NCI-H345 treated with DMSO at 0.1 percent for 48 hours (cell line): ENCODE results near the gene FAM98A.
A peak's percentile ranks its signal among the peaks of the same experiment; 100 is the strongest.

ENCODE experiments used
- DNase-seq: peaks from one replicate; lab custom pipeline; 2025; ENCODE audit not compliant: unreplicated experiment; lab: John Stamatoyannopoulos, UW

FAM98A gene

DNA sequence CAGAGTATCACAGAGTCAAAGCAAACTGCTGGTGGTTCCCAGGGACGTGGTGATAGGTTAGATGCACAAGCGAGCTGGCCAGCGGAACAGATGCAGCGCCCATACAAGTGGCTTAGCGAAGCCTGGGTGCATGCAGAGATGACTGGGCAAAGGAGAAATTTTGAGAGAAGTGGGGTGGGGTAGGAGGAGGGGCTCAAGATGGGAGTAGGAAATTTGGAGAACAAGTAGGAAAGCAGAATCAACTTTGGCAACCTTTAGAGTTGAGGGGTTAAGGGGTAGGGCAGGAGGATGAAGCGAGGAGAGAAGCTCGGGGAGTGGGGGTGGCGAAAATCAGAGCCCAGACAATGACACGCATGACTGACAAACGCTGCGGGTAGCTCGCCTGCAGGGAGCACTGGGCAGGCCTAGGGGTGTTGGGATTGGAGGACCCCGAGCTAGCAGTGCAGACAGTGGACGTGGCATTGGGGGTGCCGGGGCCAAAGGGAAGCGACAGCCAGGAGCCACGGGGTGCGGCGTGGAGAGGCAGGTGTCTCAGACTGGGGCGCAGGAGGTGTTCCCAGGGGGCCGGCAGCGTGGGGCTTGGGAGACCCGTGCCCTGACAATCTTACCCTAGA, 431 bp downstream of the FAM98A start:
- DNase-seq: peak; percentile 4

DNA sequence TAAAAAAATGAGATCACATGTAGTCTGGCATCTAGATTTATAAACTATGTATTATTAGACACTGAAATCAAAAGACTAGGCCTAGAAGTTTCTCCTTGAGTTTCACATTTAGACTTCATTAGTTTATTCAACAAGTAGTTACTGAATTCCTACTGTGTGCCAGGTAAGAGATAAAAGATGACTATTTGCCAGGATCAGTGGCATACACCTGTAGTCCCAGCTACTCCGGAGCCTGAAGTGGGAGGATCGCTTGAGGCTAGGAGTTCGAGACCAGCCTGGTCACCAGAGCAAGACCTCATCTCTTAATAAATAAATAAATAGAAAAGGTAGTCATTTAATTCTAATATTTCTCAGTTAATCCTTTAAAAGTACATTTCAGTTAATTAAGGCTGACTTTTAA, 2.1 kb downstream of the FAM98A start:
- DNase-seq: no peak

DNA sequence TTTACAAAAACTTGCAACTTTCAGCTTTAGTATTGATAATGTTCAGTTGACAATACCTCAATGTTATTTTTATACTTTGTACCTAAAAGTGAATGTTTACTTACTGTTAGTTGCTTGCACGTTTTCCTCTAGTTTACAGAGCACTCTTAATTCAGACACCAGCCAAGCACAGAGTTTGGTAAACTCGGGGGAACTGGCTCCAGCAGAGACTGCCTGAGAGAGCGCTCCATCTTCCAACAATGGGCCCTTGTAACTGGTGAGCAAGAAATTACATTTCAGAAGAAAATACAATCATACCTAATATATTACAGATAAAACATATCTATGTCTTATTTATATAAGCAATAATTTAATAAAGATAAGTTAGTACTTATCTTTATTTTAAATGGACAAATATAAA, 3.7 kb downstream of the FAM98A start:
- DNase-seq: no peak

DNA sequence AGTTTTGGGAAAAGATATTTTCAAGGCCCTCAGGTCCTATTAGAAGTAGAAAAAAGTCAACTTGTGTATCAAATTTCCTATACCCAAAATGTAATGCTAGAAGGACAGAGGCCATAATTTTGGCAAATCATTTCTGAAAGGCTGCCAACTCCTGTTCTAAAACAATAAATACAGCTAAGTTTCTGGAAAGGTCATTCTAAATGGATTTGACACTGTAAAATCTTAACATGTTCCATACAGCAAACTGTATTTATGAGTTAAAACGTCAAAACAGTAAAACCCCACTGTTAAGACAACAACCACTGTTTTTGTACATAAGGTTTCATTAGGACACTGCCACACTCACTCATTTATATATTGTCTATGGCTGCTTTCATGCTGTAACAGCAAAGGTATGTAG, 9.7 kb downstream of the FAM98A start:
- no peak for DNase-seq

DNA sequence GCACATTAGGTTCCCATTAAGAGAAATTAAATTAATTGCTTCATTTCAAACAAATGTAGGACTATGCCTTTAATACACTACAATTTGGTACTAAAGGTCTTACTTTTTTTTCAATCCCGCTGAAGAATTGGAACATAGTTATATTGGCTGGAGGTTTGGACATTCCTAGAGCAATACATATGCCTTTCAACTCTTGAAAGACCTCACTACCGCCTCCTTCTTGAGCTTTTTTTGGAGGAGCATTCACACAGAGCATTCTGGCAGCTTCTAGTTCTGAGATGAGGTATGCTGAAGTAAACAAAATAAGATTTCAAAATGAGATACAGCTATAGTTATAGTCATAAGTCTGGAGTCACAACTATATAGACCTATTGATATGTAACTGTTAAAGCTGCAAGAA, 10.9 kb downstream of the FAM98A start:
- no peak for DNase-seq

DNA sequence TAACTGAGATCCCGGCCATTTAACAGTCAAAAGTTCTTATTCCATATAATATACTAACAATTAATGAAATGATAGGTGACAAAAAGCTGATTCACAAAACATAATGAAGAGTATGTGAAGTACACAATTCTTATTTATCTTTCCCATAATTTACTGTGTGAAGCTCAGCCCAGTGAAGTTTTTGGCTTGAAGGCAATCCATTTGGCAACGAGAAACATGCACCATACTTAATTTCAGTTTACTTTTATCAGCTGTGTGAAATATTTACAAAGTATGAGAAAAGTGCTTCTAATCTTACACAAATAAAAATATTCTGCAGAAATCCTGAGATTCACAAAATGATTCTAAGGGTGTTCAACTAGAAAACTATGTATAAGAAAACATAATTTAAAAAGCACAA, 12.3 kb downstream of the FAM98A start:
- DNase-seq: no peak

DNA sequence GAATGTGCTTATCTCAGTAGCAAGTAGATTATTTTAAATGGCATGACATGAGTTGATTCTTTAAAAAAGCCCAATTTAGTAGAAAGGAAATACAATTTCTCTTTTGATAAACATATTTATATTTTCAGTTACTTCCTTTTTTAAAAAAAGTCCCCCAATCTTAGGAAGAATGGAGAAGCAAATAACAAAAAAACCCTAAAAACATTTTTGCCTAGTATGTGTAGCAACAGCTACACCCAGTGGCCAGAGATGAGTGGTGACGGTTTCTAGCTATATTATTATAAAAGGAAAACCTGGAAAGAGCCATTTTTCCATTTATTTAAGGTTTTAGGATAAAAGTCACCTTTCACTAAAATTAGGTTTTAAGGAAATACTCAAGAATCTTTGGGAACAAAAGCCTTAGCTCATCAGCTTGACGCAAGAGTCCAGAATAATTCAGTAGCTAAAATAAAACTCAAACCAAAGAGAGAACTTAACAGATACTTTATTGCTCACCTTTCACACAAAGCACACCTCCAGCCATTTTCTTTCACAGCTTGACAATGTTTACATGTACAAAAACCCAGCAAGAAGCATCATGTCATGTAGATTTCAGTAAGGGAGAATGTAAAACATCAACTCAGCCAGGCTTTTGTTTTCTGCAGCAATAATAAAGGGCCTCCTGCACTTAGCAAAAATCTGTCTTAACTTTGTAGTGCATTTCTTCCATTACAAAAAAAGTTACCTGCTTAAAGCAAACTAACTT, 15.7 kb downstream of the FAM98A start:
- DNase-seq: peak; percentile 5

DNA sequence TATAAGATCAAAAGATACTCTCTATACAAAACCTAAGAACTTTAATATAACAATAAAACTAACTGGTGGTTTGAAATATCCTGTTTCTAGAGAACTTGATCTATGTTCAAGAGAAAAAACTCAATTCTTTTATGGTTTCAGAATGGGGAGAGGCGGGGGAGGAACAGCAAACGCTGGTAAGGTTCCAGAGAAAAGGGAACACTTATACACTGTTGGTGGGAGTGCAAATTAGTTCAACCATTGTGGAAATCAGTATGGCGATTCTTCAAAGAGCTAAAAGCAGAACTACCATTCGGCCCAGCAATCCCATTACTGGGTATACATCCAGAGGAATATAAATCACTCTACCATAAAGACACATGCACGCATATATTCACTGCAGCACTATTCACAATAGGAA, 17.2 kb downstream of the FAM98A start:
- DNase-seq: no peak

DNA sequence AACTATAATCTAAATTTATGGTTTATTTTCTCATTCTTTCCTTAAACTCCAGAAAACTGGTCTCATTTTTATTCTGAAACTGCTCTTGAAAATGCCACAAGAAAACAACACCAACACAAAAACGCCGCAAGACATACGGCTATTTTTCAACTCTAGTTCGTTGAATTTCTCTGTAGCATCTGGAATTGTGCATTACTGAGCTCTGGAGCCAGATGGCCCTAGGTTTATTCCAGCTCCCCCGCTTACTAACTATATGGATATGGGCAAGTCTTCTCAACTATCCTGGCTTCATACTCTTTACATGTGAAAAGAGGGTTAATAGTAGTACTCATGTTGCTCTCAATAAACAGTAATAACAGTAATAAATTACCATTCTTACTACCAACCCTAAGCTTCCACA, 19.9 kb downstream of the FAM98A start:
- DNase-seq: no peak

DNA sequence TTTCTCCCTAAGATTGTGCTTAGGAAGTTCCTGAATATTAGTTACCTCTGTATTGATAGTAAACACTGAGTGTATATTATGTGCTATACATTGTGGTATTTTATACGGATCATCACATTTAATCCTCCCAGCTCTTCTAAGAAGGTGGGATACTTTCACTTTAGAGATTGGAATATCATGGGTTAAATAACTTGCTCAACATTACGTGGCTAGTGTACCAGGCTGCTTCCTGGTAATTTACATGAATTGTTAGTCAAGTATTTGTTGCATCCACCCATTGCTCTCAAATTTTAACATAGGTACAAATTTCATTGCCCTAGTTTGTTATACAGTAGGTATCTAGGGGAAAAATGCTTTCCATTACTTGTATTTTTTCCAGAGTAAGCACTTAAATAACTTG, 21.4 kb downstream of the FAM98A start:
- DNase-seq: no peak

DNA sequence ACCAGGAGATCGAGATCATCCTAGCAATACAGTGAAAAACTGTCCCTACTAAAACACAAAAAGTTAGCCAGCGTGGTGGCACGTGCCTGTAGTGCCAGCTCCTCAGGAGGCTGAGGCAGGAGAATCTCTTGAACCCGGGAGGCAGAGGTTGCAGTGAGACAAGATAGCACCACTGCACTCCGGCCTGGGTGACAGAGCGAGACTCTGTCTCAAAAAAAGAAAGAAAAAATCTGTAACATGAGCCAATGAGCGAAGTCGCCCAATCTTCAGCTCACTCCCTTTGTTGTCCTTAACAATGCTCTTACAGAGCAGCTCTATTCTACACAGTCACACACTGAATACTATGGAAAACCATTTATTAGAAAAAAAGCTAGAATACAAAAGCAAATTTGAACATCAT, 22.0 kb downstream of the FAM98A start:
- DNase-seq: no peak

DNA sequence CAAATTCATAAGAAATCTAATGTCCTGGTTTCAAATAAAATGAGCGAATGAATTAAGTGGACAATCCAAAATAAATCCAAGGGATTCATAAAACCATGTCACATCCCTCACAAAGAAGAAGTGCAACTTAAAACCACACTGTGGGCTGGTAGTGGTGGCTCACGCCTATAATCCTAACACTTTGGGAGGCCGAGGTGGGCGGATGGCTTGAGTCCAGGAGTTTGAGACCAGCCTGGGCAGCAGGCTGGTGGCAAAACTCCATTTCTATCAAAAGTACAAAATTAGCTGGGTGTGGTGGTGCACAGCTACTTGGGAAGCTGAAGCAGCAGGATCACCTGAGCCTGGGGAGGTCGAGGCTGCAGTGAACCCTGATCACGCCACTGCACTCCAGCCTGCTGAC, 25.4 kb downstream of the FAM98A start:
- no peak for DNase-seq

DNA sequence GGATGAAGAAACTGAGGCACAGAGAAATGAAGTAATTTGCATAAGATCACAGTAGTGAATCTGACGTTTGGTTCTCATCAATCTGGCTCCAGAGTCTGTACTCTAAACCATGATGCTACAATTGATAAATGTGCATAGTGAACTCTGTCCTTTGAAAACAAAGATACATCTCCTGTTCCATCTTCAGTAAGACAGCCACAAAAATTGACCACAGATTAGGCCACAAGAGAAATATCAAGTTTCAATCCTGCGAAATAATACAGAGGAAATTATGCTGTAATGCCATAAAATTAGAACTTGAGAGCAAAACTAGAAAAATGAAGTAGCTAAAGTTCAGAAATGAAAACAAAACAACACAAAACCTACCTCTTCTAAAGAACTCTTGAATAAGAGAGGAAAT, 28.4 kb downstream of the FAM98A start:
- DNase-seq: no peak

DNA sequence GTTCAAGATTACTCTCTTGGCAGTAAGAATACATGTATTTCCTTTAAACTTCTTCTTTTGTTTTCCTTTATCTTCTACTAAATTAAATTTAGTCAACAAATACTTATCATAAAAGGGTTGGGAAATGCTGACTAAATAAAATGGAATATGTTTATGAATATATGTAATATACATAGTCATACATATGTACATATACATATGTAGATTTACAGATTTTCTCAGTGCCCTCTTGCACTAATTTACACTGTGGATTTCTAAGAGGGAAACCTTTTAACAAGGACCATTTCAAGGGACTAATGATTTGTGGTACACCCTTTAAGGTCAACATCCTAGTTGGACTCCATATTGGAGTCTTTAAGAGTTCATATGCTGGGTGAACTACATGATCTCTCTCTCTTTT, 37.2 kb downstream of the FAM98A start:
- no peak for DNase-seq

DNA sequence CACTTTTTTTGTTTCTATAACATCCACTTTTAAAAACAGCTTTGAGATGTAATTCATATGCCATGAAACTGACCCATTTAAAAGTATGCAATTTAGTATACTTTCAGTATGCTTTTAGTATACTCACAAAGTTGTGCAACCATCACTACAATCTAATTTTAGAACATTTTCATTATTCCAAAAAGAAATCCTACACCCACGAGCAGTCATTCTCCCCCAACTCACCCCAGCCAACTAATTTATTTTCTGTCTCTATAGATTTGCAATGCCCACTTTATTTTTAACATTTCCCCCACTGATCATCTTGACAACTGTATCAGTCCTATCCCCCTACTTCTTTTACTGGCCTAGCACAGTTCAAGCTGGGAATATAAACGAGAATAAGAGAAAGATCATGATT, 39.1 kb downstream of the FAM98A start:
- DNase-seq: no peak

DNA sequence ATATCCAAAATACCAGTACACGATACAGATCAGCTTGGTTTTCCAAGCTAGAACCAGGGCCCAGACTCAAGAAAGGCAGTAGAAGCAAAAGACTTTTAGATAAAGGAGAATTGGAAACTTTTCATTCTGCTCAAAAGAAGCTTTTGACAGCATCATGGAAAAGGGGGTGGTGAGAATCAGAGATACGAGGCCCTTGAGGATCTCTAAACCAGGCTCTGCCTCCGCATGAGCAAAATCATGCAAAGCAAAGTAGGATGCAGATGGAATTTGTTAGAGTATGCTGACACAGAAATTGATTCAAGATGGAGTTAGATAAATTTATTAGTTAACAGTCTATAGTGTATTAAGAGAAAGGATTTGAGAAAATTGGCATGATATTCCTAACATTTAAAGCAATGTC, 39.8 kb downstream of the FAM98A start:
- no peak for DNase-seq

DNA sequence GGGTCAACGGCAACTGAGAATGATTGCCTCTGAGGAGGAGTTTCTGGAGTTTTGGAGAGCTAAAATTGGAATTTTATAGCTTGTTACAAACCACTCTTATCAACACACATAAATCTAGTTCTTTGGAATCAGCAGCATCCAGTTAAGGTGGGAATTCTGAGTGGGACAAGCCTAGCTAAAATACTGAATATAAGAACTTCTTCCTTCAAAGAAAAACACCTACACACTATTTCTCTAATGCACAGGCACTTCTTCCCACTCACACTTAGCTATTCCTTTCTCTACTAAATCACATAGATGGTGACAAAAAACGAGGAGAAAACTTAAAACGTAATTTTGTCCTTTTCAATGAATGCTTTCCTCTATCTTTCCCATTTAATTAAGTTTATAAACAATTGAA, 43.4 kb downstream of the FAM98A start:
- no peak for DNase-seq

DNA sequence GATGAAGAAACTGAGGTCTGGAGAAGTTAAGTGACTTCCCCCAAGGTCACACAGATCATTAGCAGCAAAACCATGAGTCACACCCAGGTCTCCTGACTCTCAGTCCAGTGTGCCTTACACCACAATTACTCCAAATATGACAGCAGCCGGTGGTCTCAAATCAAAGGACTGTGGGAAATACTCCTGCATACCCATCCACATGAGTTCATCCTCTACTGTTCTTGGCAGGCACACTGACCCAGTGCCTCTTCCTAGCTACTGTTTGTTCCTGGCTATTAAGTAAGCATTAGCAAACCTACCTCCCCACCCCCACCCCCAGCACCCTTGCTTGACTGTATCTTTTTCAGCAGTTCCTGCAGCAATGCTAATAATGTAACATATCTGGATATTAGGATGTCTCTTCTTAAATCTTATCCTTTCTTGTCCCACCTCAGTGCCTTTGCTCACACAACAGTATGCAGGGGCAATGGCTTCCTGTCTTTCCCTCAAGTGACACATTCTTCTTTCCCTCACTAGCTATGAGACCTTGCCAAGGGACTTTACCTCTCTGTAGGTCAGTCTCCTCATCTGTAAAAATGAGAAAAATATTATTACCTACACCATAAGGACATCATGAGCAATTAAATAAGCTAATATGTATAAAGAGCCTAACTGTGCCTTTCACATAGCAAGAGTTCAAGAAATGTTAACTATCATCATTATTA, 46.2 kb downstream of the FAM98A start:
- no peak for DNase-seq

DNA sequence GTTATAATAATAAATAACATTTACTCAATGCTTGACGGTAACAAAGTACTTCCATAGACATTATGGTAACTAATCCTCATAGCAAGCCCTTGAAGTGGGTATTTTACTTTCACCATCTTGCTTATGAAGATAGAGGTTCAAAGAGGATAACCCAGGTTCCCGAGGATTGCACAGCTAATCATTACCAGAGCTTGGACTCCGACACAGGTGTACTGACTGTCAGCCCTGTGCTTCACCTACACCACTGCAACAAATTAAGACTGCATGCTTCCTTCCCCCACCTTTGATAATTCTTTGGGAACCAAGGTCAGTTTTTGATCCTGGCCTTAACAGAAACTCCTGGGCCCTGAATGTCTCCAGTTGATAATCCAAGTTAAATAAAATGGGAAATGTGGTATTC, 48.9 kb downstream of the FAM98A start:
- DNase-seq: no peak

DNA sequence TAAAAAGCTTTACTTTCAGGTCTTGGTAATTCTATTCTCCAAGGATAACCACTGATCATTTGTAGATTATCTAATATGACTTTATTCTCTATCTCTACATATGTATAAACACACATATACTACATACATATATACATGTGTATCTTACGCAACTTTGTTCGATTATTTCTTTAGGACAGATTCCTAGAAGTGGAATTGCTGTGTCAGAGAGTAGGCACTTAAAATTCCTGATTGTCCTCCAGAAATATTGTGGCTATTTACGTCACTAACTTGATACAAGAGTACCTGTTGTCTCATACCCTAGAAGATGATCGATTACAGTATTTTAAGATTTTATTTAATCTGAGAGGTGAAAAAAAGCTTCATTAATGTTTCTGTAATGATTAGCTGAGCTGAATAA, 57.9 kb downstream of the FAM98A start:
- DNase-seq: no peak

DNA sequence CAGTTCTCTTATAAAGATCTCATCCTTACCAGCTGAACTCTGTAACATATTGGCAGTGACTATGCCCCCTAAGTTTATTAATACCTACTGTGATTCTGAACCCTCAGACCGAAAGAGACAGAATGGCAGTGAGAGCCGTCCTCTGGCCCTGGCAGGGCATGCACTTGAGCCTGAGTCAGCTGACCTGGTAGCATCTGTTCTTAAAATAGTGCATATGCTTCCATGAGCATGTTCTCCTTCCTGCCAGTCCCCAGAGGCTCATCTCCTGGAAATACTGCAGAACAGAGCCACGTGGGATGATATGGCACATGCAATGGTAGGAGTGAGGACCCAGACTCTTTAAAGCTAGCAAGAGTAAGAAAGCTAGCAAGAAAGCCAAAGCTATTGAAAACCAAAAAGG, 63.7 kb downstream of the FAM98A start:
- no peak for DNase-seq
